Urothelium cell line (cell line): ENCODE results near the gene PCBP3.
"Not testable (repeated sequence)": the region's sequence is repeated elsewhere in the genome, so short reads cannot be mapped to it uniquely, and the experiment has no call there.

Experiments
- DNase-seq: peaks from one replicate; pipeline ENCODE4 v3.0.0; 2011; ENCODE audit warnings: low spot score, mixed read lengths
- FAIRE-seq: peaks from 2 replicates; lab custom pipeline; 2011; peaks lifted over from hg19 to GRCh38; lab: Jason Lieb, UNC

PCBP3 gene

DNA sequence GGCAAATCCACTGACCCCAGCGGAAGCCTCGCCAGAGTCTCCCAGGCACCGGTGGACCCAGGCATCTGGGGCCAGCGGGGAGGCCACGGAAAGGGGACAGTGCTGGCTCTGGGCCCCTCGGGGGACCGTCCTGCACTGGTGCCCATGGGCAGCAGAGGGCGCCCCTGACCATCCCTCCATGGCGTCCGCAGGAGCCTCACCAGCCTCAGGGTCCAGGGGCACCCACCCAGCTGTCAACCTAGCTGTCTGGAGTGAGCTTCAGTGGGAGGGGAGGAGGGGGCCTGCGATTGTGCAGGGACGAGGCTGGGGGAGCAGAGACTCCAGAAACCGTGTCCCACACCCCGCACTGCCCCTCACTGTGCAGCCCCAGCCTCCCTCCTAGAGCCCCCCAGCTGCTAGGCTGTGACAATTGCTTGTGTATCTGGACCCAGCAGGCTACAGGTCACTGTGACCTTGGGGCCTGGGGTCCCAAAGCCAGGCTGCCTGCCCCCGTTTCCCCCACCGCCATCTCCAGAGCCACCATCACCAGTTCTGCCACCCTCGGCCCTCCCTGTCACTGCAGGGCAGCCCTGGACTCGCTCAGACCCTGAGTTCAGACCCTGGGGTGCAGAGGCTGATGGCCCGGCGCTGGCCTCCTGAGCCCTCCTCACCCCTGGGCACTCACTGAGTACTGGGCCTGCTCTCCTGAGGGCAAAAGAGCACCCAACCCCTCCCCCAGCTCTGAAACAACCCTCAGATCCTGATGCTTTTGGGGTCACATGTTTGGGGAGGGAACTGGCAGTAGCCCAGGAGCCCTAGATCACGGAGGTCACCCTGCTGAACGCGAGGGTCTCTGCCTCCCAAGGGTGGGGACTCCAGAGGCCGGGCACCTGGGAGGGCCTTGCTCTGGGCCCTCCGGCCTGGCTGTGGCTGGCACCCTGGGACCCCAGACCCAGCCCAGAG lies 327.4 kb downstream of the PCBP3 start:
- FAIRE-seq, result no peak

DNA sequence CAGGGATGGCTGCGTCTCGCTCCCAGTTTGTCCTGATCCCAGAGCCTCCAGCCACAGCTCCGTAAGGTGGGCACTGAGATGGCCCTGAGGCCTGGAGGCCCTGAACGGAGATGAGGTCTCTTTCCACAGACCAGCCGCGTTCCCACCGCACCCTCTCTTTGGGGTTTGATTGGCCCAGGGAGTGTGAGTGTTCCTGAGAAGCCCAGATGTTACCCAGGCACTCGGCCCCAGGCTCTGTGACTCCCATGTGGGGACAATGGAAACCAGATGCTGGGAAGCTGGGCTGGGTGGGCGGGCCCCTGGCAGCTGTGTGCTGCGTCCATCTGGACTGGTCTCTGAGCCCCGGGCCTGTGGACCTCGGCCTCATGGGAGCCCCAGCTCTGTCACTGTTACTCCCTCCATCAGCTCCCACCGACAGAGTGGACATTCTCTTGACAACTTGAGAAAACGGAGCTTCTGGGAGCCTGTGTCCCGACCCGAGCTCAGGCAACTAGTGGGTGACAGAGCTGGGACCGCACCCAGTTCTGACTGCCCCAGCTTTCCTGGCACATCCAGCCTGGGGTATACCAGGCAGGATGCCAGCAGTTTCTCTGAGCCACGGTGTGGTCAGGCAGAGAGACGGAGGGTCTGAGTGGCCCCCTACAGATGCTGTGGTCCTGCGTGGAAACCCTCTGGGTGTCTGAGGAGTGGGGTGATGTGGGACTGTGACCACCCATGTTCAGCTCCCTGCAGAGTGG lies 328.3 kb downstream of the PCBP3 start:
- no peak for DNase-seq
- peak; percentile 9 for FAIRE-seq

More for the DNA sequence above, 327.4 kb downstream of the PCBP3 start:
- DNase-seq, result peak; percentile 72

DNA sequence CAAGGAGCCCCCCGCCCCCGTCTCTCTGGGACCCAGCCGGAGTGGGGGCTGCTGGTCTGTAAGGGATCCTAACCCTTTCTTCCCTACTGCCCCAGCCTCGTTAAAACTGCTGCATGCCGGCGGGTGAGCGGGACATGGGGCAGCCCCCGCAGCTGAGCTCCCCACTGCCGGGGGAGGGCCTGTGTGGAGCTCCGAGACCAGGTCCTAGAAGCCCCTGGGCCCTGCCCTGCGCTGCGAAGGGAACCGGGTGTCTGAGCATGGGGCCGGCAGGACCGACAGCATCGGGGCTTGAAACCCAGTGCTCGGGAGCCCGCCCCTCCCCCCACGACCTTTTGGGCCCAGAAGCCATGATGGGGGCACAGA lies 328.8 kb downstream of the PCBP3 start:
- FAIRE-seq (no peak), DNase-seq (no peak)

DNA sequence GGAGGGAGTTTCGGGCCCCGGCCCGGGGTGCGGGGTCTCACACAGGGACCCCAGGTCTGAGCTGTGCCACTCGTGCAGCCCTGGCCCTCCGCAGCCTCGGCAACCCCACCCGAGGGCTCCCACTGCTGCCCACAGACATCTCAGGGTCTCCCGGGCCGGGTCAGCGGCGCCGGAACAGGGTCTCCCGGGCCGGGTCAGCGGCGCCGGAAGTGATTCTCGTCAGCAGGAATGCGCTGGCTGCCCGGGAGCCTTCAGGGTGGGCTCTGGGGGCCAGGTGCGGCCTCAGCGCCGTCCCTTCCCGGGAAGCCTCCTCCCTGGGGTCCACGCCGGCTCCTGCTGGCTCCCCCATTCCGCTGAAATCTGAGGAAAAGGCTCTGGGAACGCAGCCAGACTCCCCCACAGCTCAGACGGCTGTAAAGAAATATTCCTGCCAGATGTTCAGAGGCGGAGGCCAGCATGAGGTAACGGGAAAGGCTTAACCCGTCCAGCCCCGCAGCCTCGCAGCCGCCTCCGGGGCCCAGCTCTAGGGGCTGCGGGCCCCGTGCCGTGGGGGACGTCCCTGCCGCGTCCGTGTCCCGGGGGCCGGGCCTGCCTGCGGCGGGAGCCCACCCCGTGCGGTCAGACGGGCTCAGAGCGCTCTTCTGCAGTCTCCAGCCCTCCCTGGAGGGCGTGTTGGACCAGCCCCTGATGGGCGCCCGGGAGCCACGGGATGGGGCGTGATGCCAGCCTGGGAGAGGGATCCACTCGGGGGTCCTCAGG lies 329.4 kb downstream of the PCBP3 start:
- no peak for FAIRE-seq
- DNase-seq, result no peak

DNA sequence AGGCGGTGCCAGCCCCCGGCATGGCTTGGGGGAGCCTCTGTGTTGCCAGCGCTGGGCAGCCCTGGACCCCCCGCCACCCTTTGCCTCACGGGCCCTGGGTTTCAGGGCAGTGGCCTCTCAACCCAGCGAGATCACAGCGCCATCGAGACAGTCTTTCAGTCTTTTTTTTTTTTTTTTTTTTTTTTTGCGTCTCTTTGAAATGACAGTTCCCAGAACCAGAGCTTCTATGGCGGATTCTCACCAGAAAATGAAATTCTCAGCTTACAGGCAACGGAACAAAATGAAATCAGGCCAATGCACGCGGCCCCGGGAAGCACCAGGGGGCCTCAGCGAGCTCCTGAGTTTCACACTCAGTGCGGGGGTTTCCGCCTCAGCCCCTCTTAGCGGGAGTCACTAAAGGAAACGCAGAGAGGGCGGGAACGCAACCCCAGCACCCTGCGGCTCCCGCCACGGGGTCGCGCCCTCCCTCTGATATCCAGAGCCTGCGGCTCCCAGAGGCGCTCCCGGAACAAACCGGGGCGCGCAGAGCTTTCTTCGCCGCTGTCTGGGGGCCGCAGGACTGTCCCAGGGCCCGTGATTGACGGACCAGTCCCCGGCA lies 330.0 kb downstream of the PCBP3 start:
- DNase-seq (peak; percentile 78), FAIRE-seq (no peak)

DNA sequence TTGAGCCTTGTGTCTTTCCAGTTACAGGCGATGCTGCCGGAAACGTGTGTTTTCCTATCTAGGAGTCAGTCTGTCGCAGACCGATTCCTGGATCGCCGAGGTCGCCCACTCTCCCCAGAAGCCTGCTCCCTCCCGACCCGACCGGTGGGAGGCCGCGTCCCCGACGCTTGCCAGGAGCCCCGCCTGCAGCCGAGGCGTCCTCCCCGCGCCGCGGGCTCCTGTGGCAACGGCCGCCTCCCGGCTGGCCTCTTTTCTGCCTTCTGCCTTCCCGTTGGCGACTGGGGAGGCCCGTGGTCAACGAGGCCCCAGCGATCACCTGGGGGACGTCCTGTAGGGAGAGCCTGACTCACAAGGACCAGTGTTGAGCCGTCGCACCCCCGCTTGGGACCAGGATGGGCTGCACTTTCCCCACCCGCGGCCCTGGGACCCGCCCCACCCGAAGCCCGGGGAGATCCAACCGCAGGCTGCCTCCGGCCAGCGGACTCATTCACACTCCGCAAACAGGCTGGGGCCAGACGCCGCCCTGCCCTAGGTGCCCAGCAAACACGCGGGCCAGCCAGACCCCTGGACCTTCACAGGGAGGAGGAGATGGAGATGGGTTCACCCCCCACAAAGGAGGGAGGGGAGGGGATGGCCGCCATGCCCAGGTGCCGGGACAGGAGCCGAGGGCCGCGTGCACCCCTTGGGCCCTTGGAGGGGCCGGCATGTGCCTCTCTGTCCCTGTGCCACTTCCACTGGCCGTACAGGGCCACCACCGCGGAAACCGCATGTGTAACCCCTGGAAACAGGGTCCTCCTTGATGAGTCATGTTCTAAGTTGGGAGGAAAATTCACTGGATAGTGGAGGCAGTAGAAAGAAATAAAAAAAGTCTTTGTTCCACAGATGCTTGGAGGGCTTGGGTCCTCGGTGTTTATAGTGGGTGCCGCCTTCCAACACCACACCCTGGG lies 330.8 kb downstream of the PCBP3 start:
- peak; percentile 55 for DNase-seq
- no peak for FAIRE-seq

DNA sequence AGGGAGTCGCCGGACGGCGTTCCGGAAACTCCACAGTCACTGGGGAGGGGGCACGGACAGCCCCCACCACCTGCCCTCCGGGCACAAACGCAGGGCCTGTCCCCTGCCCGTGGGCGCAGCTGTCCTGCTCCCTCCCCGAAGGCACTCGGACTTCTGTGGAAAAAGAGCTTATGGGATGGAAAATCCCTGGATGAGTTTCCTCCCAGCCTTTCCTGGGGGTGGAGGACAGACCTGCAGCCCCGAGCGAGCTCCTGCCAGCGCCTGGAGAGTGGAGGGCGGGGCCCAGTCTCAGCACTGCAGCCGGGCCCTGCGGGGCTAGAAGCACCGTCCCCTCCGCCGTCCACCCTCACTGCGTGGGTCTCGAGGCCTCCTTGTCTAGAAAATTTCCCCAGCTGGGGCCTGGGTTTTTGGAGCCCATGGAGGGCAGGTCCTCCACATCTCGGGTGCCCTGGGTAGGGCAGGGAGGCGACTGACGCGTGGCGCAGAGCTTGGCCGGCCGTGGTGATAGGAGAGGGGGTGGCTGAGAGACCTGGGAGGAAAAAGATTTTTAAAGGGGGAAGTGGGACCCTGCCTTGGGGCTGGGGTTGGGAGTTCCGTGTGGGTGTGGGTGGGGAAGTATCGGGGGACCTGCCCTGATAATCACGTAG lies 331.6 kb downstream of the PCBP3 start:
- FAIRE-seq, result no peak
- peak; percentile 63 for DNase-seq

DNA sequence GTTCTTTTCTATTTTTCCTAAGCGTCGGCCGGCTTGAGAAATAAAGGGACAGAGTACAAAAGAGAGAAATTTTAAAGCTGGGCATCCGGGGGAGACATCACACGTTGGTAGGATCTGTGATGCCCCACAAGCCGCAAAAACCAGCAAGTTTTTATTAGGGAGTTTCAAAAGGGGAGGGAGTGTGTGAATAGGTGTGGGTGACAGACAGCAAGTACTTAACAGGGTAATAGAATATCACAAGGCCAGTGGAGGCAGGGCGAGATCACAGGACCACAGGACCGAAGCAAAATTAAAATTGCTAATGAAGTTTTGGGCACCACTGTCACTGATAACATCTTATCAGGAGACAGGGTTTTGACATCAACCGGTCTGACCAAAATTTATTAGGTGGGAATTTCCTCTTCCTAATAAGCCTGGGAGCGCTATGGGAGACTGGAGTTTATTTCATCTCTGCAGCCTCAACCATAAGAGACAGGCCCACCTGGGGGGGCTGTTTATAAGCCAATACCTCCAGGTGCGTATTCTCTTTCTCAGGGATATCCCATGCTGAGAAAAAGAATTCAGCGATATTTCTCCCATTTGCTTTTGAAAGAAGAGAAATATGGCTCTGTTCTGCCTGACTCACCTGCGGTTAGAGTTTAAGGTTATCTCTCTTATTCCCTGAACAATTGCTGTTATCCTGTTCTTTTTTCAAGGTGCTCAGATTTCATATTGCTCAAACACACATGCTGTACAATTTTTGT lies 332.3 kb downstream of the PCBP3 start:
- FAIRE-seq, DNase-seq: not testable (repeated sequence)

DNA sequence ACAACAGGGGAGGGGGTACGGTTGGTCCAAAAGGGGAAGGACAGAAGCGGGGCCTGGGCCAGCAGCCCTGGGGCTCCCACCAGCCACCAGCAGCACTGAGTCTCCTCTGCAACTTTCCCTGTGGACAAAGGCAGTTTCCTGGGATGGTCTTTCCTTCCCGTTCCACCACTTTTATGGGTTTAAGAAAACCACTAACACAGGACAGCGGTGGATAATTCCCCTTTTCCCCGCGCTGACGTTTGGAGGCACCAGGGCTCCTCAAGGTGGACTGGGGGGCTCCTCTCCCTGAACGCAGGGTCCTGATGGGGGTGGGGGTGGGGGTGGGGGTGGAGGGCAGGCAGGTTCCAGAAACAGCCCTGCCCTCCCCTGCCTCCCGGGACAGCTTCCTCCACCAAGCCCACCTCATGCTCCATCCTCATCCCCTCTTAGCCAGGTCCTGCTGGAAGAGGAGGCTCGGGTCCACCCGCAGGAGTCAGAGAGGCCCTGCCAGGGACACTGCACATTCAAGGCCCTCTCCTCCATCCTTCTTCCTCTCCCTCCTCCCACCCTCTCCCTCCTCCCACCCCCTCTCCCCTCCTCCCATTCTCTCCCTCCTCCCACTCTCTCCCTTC lies 333.3 kb downstream of the PCBP3 start:
- DNase-seq, result no peak
- no peak for FAIRE-seq

DNA sequence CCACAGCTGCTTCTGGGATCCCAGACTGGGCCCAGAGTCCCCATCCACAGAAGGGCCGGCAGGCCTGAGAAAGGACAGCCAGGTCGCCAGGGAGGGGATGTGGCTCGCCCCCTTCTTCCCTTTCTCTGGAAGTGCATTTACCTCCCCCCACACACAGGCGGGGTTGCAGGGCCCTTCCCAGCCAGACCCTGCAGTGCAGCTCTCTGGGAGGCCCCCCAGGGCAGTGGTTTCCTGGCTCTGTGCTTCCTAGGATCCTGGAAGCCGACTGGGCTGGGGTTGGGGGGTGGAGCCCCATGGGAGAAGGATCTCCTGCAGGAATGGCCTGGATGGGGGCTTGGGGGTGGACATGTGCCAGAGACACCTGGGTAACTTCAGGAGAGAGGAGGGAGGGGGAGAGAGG lies 333.9 kb downstream of the PCBP3 start:
- DNase-seq (no peak), FAIRE-seq (no peak)

DNA sequence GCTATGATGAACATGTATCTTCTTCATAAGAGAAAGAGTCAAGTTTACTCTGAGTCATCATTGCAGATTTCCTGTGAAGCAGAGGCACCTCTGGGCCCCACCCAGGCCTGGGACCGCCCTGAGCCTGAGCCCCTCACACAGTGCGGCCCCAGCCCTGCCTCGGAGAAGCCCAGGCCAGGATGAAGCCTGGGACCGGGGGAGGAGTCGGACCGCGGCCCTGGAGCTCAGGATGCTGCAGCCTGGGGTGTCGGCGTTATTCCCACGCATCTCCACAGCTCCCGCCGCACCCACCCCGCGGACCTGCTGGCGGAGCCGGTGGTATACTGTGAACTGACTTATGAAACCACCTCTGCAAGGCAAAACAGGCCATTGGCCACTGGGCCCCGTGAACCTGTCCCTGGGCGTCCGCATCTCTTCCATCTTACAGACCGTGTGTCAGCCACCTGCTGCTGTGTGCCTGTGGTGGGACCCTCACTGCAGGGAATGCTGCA lies 335.7 kb downstream of the PCBP3 start:
- DNase-seq (no peak), FAIRE-seq (no peak)

DNA sequence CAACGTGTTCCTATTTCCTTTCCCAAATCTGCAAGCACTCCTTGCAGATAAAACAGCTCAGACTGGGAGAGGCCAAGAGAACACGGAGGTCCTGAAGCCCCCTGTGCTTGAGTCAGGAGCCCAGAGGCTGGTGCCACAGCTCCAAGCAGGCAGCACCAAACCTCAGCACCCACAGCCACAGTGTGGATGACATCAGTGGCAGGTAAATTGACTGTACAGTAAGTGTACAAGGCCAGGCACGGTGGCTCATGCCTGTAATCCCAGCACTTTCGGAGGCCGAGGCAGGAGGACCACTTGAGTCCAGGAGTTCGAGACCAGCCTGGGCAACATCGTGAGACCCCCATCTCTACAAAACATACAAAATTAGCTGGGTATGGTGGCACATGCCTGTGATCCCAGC lies 336.1 kb downstream of the PCBP3 start:
- FAIRE-seq (no peak), DNase-seq (no peak)

DNA sequence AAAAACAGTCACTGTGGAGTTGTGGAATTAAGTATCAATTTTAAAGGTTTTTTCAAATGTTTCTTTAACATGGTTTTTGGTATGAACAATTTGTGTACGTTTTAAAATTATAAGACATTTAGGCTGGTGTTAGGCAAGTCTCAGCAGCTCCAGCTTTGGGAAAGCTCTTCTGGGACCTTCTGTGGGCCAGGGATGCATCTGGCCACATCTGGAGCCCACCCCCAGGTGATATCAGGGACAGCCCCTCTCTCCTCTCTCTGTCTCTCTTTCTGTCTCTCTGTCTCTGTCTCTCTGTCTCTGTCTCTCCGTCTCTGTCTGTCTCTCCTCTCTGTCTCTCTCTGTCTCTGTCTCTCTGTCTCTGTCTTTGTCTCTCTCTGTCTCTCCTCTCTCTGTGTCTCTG lies 336.7 kb downstream of the PCBP3 start:
- FAIRE-seq (no peak), DNase-seq (no peak)

DNA sequence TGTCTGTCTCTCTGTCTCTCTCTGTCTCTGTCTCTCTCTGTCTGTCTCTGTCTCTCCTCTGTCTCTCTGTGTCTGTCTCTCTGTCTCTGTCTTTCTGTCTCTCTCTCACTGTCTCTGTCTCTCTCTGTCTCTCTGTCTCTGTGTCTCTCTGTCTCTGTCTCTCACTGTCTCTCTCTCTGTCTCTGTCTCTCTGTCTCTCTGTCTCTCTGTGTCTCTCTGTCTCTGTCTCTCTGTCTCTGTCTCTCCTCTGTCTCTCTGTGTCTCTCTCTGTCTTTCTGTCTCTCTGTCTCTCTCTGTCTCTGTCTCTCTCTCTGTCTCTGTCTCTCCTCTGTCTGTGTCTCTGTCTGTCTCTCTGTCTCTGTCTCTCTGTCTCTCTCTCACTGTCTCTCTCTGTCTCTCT lies 337.2 kb downstream of the PCBP3 start:
- no peak for FAIRE-seq

DNA sequence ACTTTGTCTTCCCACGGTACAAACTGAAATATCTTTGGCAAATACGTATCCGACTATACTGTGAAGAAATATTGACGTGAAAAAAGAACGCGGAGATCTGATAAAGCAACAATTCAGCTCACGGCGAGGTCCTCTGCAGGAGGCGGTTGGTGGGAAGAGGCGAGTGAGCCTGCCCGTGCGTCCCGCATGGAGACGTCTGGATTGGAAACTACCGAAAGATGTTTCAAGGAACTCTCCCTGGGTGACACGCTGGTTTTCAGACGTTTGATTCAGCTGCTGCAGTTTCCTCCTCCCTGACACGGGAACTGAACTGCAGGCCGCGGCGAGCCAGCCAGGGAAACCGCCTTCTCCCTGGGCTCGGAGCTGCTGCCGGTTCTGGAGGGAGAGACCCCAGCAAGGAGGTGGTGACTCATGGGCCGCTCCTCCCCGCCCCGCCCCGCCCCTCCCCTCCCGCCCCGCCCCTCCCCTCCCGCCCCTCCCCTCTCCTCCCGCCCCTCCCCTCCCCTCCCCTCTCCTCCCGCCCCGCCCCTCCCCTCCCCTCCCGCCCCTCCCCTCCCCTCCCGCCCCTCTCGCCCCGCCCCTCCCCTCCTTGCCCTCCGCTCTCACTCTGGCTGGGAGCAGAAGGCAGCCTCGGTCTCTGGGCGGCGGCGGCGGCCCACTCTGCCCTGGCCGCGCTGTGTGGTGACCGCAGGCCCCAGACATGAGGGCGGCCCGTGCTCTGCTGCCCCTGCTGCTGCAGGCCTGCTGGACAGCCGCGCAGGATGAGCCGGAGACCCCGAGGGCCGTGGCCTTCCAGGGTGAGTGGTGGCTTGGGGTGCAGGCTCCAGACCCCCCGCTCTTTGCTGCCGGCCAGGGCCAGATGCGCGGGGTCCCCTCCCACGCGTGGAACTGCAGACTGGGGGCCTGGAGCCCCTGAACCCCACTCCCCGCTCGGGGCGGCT lies 337.9 kb downstream of the PCBP3 start, which contains the start of gene COL6A1:
Gene COL6A1 (plus strand): TSS at position 620 of the 941 bp plus-strand sequence. CDS start 81 bp downstream, at position 701.
- FAIRE-seq, result peak; percentile 52

More for the DNA sequence above, 337.2 kb downstream of the PCBP3 start:
- no peak for DNase-seq

DNA sequence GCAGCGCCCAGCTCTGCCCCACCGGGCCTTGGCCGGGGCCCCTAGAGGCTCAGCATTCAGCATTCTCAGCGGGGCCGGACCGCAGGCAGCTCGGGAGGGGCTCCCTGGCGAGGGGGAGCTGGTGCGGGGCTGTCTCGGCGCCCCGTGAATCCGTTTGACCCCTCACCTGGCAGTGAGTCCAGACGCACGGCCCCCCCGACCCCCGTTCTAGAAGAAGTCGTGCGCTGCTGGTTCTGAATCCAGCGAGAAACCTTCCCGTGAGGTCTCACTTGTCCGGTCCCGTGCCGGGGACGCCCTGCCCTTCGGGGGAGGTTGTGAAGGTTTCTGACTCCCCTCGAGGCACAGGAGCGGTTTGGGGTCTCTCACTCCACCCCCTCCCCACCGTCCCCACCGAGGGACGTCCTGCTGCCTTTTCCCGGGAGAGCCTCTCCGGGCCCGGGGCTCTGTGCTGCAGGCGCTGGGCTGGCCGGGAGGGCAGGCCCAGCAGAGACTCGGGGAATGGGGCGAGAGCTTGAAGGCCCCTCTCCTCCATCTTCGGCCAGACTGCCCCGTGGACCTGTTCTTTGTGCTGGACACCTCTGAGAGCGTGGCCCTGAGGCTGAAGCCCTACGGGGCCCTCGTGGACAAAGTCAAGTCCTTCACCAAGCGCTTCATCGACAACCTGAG lies 338.7 kb downstream of the PCBP3 start:
- DNase-seq (no peak), FAIRE-seq (no peak)

More for the DNA sequence above, 337.9 kb downstream of the PCBP3 start, which contains the start of gene COL6A1:
- peak; percentile 86 for DNase-seq
